CD4-positive, alpha-beta T cell treated with Interleukin-15 for 4 hours (primary cell): ENCODE data around the gene SLC47A2.

Experiments used
- DNase-seq: peaks from one replicate; pipeline ENCODE4 v3.0.0-alpha.2; 2020; ENCODE audit warnings: low spot score

Gene SLC47A2

DNA sequence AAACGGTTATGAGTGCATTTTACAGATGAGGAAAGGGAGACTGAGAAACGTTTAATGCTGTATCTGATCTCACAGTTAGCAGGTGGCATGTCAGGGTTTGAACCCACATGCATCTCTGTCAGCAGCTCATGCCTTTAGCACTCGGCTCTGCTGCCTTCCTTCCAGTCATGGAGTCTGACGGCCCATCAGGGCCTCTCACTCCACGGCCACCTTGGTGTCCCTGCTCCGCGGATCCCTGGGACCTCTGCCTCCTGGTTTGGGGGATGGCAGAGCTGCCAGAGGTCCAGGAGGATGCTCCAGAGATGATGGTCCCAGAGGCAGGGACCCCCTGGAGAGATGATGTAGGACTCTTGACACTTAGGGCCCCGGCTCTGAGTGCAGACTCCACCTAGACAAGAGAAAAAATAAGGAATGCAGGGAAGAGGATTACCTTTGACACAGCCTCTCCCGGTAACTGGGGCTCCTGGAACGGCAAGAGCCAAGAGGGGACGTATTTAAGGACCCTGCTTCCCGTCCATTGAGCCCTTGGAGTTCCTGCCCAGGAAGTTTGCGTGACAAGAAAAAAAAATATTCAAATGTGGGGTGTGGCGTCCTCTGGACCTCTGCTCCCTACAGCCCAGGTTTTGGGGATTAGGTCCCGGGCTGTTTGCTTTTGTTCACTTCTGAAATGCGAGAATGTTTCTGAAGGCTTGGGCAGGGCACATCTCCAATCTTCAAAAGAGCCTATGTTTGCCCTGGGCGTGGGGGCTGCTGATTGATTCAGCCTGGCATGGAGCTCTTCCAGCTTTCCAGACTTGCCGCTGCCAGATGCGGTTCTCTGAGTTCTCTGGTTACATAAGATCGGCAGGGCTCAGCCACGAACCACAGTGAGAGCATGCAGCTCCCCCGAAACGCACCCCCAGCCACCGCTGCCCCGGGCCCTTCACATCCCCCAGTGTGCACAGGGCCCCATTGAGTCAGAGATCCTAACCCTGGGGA lies 31.7 kb upstream of the SLC47A2 start, which contains the start of gene ALDH3A1:
Gene ALDH3A1, minus strand, starts transcription at position 470 of the 978 bp plus-strand sequence. CDS start 3,169 bp downstream, outside the sequence.
- DNase-seq: no peak

GRCh38 chr17:19747159-19747719 lies 30.9 kb upstream of the SLC47A2 start:
- DNase-seq: no peak

GRCh38 chr17:19746517-19746916 lies 30.1 kb upstream of the SLC47A2 start:
- no peak for DNase-seq

DNA sequence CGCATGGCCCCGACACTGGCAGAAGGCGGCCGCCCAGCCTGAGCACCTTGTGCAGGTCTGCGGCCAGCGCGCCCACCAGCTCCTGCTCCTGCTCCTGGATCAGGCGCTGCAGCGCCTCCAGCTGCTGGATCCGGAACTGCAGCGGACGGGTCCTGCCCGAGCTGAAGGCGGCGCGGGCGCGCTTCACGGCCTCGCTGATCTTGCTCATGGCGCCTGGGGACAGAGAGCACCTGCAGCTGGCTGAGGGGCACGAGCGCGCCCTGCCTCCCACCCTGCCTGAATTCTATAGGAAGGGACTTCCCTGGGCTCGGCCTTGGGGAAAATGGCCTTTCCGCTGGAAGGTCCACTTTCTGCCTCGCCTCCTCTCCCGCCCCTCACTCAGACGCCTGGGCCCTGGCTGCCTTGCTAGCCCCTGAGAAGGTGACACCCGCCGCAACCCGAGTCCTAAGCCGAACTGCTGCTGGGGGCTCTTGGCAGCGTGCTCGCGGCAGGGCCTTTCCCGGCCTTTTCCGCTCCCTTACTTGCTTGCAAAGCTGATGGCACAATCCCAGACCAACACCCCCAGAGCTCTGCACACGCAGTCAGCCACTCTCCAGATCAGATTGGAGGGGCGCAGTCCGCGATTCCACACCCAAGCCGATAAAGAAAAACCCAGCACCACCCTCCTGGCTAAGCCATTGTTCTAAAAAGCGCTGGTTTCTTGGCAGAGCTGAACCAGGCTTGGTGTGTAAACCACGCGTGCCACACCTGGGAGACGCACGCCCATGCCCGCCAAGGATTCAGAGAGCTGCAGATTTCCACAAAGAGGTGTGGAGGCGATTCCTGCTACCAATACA lies 28.8 kb upstream of the SLC47A2 start:
- DNase-seq: peak; percentile 83

- no peak for DNase-seq
Observed at GRCh38 chr17:19744492-19744891, 28.1 kb upstream of the SLC47A2 start.

- no peak for DNase-seq
Observed at GRCh38 chr17:19743101-19744100, 27.0 kb upstream of the SLC47A2 start.

GRCh38 chr17:19742495-19742894 lies 26.1 kb upstream of the SLC47A2 start:
- DNase-seq: no peak

GRCh38 chr17:19741832-19742457 lies 25.6 kb upstream of the SLC47A2 start:
- no peak for DNase-seq

DNA sequence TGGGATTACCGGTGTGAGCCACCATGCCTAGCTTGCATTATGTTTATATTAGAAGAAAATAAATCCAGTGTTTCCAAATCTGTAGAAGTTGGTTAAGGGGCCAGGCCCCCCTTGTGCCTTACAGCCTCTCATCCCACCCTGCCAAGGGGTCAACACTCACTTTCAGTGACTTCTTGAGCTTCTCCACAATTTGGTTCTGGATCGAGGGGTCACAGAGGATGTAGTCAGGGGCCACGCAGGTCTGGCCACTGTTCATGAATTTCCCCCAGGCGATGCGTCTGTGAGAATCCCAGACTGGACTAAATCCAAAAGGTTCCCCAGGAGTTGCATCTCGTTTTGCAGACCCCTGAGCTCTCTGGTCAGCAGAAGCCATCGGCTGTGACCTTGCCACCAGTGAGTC lies 24.5 kb upstream of the SLC47A2 start:
- DNase-seq: no peak

DNA sequence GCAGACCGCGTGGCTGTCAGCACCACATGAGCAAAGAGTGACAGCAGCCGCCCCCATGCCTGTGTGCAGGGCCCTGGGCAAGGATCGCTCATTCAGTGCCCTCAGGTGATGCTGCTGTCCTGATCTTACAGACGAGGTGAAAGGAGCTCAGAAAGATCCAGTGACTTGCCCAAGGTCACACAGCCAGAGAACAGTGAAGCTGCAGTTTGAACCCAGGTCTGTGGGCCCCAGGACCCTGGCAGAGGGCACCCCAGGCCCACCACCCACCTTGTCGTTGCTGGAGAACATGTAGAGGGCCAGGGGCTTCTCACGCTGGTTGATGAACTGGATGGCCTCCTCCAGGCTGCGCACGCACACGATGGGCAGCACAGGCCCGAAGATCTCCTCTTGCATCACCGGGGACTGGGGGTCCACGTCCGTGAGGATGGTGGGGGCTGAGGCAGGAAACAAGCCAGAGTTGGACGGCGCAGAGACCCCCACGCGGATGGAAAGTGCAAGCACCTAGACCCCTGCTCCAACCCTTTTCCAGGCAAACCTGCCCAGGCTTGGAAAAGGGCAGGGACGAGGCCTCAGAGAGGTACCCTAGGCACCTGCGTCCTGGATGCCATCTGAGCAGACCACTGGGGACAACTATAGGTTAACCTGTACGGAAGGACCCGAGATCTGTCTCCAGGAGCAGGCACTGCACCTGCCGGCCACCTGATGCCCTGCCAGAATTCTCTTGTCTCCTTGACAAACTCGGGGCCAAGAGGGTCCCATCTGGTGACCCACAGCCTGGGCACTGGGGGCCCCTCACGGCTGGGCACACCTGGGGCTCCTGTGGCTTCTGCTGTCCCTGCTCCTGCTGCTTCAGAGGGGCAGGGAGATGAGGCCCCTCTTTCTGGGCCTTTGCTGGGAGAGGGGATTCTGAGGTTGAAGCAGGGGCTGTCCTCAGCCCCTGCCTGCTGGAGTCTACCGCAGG lies 23.1 kb upstream of the SLC47A2 start:
- DNase-seq: no peak

GRCh38 chr17:19738757-19739156 lies 22.4 kb upstream of the SLC47A2 start:
- DNase-seq: no peak

DNA sequence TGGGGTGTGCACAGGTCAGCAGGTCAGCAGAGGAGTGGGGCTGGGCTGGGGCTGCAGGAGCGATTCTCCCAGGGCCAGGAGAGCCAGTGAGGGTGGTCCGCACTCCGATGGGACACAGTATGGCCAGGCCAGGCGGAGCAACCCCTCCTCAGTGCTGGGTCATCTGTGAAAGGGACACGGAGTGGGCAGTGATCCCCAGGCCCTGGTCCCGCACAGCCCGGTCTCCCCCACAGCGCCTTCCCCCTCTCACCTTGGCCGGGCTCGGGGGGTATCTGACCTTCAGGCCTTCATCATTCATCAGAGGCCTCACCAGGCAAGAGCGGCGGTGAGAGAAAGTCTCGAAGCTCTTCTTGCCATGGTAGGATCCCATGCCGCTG lies 21.7 kb upstream of the SLC47A2 start:
- no peak for DNase-seq

DNA sequence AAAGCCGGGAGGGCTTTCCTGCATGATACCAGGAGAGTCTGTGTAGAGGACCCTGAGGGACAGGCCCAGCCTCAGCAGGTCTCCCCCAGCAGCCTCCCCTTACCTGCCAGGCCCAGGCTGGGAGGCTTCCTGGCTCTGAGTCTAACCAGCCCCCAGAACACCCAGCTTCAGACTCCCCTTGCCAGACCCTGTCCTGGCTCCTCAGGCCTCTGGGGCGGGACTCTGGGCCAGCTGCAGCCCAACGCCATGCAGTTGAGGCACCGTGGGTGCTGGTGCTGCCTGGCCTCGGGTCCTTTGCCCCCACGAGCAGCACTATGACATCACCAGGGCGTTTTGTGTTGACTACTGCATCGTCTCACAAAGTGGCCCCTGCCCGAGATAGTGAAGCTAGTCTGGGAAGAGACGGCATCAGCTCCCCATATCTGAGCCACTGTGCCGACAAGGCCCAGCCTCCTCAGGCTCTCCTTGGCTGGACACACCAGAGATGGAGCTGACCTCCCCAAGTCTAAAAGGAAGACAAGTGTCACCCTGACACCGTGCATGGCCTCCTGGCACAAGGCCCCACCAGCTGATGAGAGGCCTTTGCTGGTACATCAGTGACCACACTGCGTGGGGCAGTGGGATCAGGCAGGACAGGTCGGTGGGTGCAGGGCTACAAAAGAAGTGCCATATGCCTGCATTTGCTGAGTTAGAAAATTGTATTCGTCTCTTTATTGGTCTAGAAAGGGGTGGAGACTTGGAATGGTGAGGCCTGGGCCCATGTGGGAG lies 21.1 kb upstream of the SLC47A2 start:
- no peak for DNase-seq

GRCh38 chr17:19736071-19736470 lies 19.7 kb upstream of the SLC47A2 start:
- no peak for DNase-seq

DNA sequence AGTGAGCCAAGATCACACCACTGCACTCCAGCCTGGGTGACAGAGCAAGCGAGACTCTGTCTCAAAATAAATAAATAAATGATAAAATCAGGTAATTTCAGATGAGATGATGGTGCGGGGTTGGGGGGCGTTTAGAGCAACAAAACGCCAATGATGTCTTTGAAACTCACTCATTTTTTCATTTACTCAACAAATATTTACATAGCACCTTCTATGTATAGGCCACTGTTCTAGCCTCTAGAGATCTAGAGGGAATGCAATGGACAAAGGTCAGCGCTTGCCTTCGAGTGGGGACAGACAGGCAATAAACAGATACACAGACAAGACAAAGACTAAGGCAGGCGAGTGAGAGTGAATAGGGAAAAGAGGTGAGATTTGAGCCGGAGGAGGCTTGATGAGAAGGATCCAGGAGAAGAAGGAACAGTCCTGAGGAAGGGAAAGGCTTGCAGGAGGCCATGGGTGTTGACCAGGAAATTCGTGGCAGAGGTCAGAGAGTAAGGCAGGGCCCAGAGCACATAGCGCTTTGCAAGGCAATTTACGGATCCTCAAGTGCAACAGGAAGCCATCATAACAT lies 17.7 kb upstream of the SLC47A2 start:
- DNase-seq: no peak

DNA sequence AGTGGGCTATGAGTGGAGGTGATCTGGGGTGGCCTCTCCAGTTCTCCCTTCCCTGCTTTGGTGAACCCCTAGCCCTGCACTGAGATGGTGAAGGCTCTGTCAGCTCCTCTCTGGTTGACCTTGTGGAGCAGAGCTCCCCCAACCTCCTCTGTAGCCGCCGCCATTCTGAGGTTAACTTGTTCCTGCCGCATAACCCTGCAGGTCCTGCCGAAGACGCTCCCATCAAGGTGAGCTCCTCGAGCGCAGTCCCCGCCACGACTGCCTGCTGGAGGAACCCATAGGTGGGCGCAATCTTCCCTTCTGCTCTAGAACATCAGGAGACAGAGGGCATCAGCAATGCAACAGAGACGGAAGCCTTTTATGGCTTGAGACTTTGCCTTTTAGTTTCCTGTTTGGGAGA lies 15.2 kb upstream of the SLC47A2 start:
- no peak for DNase-seq

GRCh38 chr17:19730843-19731242 lies 14.5 kb upstream of the SLC47A2 start:
- no peak for DNase-seq

GRCh38 chr17:19729900-19730299 lies 13.5 kb upstream of the SLC47A2 start:
- DNase-seq: no peak
